SH-SY5Y (cell line): Measurements from ENCODE around the gene ATPAF1.

Experiments
- GATA2 ChIP-seq: IDR thresholded peaks from 2 replicates; pipeline ENCODE4 v1.6.1; 2011; ENCODE audit warnings: mild to moderate bottlenecking, low read depth, low read length
- GATA3 ChIP-seq: IDR thresholded peaks from 2 replicates; pipeline ENCODE4 v1.6.1; 2011; ENCODE audit warnings: low read depth, mild to moderate bottlenecking, low read length, moderate library complexity

DNA sequence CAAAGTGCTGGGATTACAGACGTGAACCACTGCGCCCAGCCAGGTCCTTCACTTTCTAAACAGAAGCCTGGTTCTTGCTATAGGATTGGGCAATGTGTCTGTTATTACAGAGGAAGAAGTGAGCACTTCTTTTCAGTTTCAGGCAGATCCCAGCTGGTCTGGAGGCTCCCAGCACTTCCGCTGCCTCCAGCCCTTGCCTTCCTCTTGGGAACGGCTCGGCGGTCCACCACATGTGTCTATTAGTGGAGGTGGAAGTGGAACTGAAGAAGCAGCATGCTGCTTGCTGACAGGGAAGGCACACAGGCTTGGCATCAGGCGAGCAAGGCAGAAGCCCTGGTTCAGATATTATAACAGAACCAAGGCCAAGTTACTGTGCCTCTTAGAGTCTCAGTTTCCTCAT, 81.1 kb downstream of the ATPAF1 start:
- TF ChIP-seq GATA2: no peak
- TF ChIP-seq GATA3: no peak
